Measurements from ENCODE around the gene LDB3. TPM values are rescaled to one million over a fixed set of nuclear protein-coding genes. Genes with fewer than 3 reads are reported as not detected.

Gene LDB3
- total RNA-seq, 4 donors from 2014 or later = 2.2 to 32.5 (median 2.9) TPM

DNA sequence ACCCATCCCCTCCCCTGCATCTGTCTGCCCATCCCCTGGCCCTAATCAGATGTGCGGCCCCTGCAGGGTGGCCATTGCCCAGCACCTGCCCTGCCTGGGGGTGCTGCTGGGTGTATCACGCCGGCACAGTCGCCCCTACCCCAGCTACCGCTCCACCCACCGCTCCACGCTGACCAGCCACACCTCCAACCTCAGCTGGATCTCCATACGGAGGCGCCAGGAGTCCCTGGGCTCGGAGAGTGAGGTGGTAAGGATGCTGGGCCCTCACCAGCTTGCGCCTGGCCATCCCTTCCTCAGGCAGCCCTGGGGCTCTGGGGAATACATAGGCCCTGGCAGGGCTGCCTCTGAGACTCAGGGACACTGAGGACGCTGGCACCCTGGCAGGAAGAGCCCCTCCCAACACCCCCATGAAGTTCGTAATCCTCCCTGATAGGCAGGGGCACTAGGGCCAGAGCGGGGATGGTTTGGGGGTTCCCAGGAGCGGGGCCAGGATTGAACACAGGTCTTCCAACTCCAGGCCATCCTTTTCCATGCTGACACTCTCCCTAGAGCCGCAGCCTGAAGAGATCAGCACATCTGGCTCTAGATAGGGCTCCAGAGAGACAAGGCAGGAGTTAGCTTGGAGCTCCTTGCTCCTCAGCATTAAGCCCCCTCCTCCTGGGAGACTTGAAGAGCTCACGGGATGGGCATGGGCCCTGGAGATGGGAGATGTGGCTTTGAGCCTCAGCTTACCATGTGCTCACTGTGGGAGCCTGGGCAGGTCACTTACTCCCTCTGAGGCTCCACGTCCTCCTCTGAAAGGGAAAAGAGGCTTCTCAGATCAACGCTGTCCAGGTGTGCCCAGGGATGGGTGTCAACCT is 5.9 kb upstream of the LDB3 start:
- Histone ChIP-seq H3K27ac (no peak overlapping the region), H3K9me3 (no peaks in the 10 kb centered on the region), H3K4me3 (no peak overlapping the region), H3K27me3 (no peaks in the 10 kb centered on the region), H3K4me1 (no peaks in the 10 kb centered on the region), H3K36me3 (no peaks in the 10 kb centered on the region)
- no peak for DNase-seq
- TF ChIP-seq POLR2A (IDR thresholded peaks at IDR 0.05) (no peak), EP300 (IDR thresholded peaks at IDR 0.05; ENCODE audit: low read depth) (no peak), POLR2AphosphoS5 (IDR thresholded peaks at IDR 0.05) (no peak)
- TF ChIP-seq, protein P1, sequence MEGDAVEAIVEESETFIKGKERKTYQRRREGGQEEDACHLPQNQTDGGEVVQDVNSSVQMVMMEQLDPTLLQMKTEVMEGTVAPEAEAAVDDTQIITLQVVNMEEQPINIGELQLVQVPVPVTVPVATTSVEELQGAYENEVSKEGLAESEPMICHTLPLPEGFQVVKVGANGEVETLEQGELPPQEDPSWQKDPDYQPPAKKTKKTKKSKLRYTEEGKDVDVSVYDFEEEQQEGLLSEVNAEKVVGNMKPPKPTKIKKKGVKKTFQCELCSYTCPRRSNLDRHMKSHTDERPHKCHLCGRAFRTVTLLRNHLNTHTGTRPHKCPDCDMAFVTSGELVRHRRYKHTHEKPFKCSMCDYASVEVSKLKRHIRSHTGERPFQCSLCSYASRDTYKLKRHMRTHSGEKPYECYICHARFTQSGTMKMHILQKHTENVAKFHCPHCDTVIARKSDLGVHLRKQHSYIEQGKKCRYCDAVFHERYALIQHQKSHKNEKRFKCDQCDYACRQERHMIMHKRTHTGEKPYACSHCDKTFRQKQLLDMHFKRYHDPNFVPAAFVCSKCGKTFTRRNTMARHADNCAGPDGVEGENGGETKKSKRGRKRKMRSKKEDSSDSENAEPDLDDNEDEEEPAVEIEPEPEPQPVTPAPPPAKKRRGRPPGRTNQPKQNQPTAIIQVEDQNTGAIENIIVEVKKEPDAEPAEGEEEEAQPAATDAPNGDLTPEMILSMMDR (IDR thresholded peaks at IDR 0.05) = no peak
- 94% methylated on average over 12 of the region's 19 CpGs; no CpG with 5 or more reads in 1 of the 2 donors for WGBS, 2 donors (ENCODE audit: low coverage in 1 of 2)
- intact Hi-C loops (cut with DNase I; ENCODE audit: low total_unique reads) (no loop called here), in situ Hi-C loops (cut with MboI; ENCODE audit: low pct_ligation_motif_present in 1 of 4, low pct_unique_long_range_greater_than_20kb in 1 of 4, low sequenced_read_pairs in 3 of 4) (no loop called here)

DNA sequence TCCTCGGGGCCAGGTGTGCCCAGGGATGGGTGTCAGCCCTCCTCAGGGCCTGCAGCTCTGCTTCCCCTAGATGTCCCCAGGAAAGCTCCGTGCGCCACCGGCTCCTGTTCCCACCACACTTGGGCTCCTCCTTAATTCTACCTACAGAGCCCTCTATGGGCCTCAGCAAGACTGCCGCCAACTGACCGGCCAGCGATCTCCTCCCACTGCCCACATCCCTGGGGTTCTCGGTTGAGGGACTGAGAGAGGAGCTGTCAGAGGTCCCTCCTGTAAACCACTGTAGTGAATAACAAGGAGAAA is 5.3 kb upstream of the LDB3 start:
- Histone ChIP-seq H3K27ac (no peak overlapping the region), H3K36me3 (no peaks in the 10 kb centered on the region), H3K27me3 (no peaks in the 10 kb centered on the region), H3K9me3 (no peaks in the 10 kb centered on the region), H3K4me1 (peaks cover 0 to 5% (median 0%) of the 10 kb centered on the region in 4 donors), H3K4me3 (no peak overlapping the region)
- WGBS, 2 donors (ENCODE audit: low coverage in 1 of 2) = 87% methylated on average over 8 of the region's 8 CpGs; no CpG with 5 or more reads in 1 of the 2 donors
- in situ Hi-C loops (cut with MboI; ENCODE audit: low pct_ligation_motif_present in 1 of 4, low pct_unique_long_range_greater_than_20kb in 1 of 4, low sequenced_read_pairs in 3 of 4) (no loop called here), intact Hi-C loops (cut with DNase I; ENCODE audit: low total_unique reads) (no loop called here)
- TF ChIP-seq, protein P1 (IDR thresholded peaks at IDR 0.05) = no peak
- DNase-seq = no peak

- in situ Hi-C loops (cut with MboI; ENCODE audit: low pct_ligation_motif_present in 1 of 4, low pct_unique_long_range_greater_than_20kb in 1 of 4, low sequenced_read_pairs in 3 of 4) = no loop called here
- intact Hi-C loops (cut with DNase I; ENCODE audit: low total_unique reads) = no loop called here
- no peak for DNase-seq
- Histone ChIP-seq H3K27ac (no peak overlapping the region), H3K4me3 (no peak overlapping the region), H3K9me3 (no peaks in the 10 kb centered on the region), H3K36me3 (no peaks in the 10 kb centered on the region), H3K4me1 (peaks cover 0 to 6% (median 0%) of the 10 kb centered on the region in 4 donors), H3K27me3 (no peaks in the 10 kb centered on the region)
- TF ChIP-seq POLR2A (IDR thresholded peaks at IDR 0.05) (no peak), EP300 (IDR thresholded peaks at IDR 0.05; ENCODE audit: low read depth) (no peak), POLR2AphosphoS5 (IDR thresholded peaks at IDR 0.05) (no peak)
- WGBS, 2 donors (ENCODE audit: low coverage in 1 of 2) = 86 to 100% methylated on average over 1 to 8 of the region's 10 CpGs
Observed at GRCh38 chr10:86663576-86664339, 4.6 kb upstream of the LDB3 start.

GRCh38 chr10:86664341-86665217 is 3.7 kb upstream of the LDB3 start:
- no peaks in the 10 kb centered on the region for H3K36me3 ChIP-seq
- no peaks in the 10 kb centered on the region for H3K9me3 ChIP-seq
- intact Hi-C loops (cut with DNase I; ENCODE audit: low total_unique reads) (no loop called here), in situ Hi-C loops (cut with MboI; ENCODE audit: low pct_ligation_motif_present in 1 of 4, low pct_unique_long_range_greater_than_20kb in 1 of 4, low sequenced_read_pairs in 3 of 4) (no loop called here)
- DNase-seq = no peak
- 72 to 76% methylated on average over 4 to 13 of the region's 13 CpGs for WGBS, 2 donors (ENCODE audit: low coverage in 1 of 2)
- H3K4me1 ChIP-seq = peaks cover 0 to 6% (median 0%) of the 10 kb centered on the region in 4 donors
- H3K27ac ChIP-seq = peak overlapping the region in 1 of 4 donors; percentile 1
- H3K27me3 ChIP-seq = no peaks in the 10 kb centered on the region
- no peak overlapping the region for H3K4me3 ChIP-seq
- peak; percentile 15 for TF ChIP-seq EP300 (IDR thresholded peaks at IDR 0.05; ENCODE audit: low read depth)
- no peak for TF ChIP-seq POLR2AphosphoS5 (IDR thresholded peaks at IDR 0.05)
